MG63 (cell line): ENCODE results near the gene CTNND2. TPM values are rescaled to one million over a fixed set of nuclear protein-coding genes. Genes with fewer than 3 reads are reported as not detected.
"Not testable (repeated sequence)": the region's sequence is repeated elsewhere in the genome, so short reads cannot be mapped to it uniquely, and the experiment has no call there.

Experiments
- DNase-seq: peaks from one replicate; pipeline ENCODE4 v3.0.0-alpha.2; 2020
- H3K27me3 ChIP-seq: fragments of 250-450 bp; sonication (Bioruptor Pico); 2 replicates; pipeline ENCODE4 v1.5.1; 2020; ENCODE audit warnings: mild to moderate bottlenecking, moderate library complexity
- H3K36me3 ChIP-seq: fragments of 250-450 bp; sonication (Bioruptor Pico); 2 replicates; pipeline ENCODE4 v1.5.1; 2020; ENCODE audit warnings: mild to moderate bottlenecking, moderate library complexity
- H3K4me3 ChIP-seq: fragments of 250-450 bp; sonication (Bioruptor Pico); 2 replicates; pipeline ENCODE4 v1.5.1; 2020; ENCODE audit warnings: mild to moderate bottlenecking, moderate library complexity
- H3K9me3 ChIP-seq: fragments of 250-450 bp; sonication (Bioruptor Pico); 2 replicates; pipeline ENCODE4 v1.5.1; 2020; ENCODE audit warnings: mild to moderate bottlenecking, moderate library complexity
- total RNA-seq: library from RNA; depleted of rRNA; stranded (reverse); fragments of >200 nt; shearing (Covaris generic); gene quantifications from 2 replicates; pipeline ENCODE4 v1.2.3, GENCODE V29; 2014; ENCODE audit warnings: low replicate concordance

CTNND2 gene
- total RNA-seq, 1 experiment from 2014 or later = 0.13 TPM

GRCh38 chr5:11892832-11893231 lies 11.4 kb downstream of the CTNND2 start:
- H3K36me3 ChIP-seq = no peaks in the 10 kb centered on the region
- no peak overlapping the region for H3K4me3 ChIP-seq
- no peaks in the 10 kb centered on the region for H3K9me3 ChIP-seq
- DNase-seq = no peak
- H3K27me3 ChIP-seq = no peaks in the 10 kb centered on the region; the same call in 1 of the 2 replicates

GRCh38 chr5:11890777-11891176 lies 13.5 kb downstream of the CTNND2 start:
- no peak overlapping the region for H3K4me3 ChIP-seq
- no peaks in the 10 kb centered on the region for H3K9me3 ChIP-seq
- H3K36me3 ChIP-seq = no peaks in the 10 kb centered on the region
- DNase-seq = no peak
- H3K27me3 ChIP-seq = no peaks in the 10 kb centered on the region; the same call in 1 of the 2 replicates

DNA sequence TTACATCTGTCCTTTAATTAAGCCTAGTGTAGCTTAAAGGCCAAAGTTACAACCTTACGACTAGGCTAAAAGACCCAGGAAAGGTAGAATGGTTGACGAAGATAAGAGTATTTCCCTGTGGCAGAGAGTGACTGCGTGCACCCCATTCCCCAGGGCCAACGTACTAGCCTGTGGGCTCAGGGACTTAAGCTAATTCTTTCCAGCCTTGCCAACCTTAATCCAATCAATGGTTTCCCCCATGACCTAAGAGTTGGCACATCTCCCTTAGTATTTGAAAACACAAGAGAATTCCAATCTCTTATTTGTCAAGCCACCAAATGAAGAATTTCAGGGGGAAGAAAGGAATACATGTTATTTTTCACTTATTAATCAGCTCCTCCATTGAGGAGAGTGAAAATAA lies 16.0 kb downstream of the CTNND2 start:
- DNase-seq = no peak
- Histone ChIP-seq H3K4me3 (no peak overlapping the region), H3K27me3 (no peaks in the 10 kb centered on the region; the same call in 1 of the 2 replicates), H3K9me3 (no peaks in the 10 kb centered on the region), H3K36me3 (no peaks in the 10 kb centered on the region)

DNA sequence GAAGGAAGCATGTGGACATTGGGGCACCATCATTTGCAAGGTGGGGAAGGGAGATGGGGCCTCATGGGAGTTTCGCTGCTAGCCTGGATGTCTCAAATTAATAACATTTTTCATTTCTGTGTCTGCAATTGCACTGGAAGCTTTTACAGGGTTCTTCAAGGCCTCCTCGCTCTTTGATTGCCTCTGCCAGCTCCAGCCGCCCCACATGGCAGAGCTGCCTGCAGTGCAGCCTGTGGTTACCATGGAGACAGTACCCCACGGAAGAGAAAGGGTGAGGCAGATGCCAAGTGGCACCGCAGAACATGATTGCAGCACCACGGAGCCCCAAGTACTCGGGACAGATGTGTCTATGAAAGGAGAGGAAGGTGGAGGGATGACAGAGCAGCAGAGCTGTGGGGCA lies 25.4 kb downstream of the CTNND2 start:
- Histone ChIP-seq H3K4me3 (no peak overlapping the region), H3K36me3 (no peaks in the 10 kb centered on the region), H3K9me3 (no peaks in the 10 kb centered on the region), H3K27me3 (no peaks in the 10 kb centered on the region; the same call in none of the 2 replicates)
- DNase-seq = no peak

DNA sequence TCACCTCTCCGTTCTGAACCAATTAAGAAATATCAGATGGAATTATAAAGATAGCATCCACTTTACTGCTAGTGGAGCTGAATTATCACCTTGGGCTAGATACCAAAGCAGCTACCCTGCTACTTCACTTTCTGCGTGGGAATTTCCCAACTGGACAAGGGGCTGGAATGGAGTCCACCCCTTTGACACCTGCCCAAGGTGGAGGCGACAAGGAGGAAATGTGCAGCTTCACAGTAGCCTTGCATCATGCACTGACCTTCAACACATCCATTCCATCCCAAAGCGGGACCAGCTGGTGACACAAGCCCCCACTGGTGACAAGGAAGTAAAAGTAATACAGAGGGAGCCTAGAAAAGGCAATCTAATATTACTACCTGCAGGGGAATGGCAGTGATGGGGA lies 30.7 kb downstream of the CTNND2 start:
- H3K36me3 ChIP-seq = no peaks in the 10 kb centered on the region
- no peaks in the 10 kb centered on the region; the same call in 1 of the 2 replicates for H3K27me3 ChIP-seq
- DNase-seq = no peak
- no peak overlapping the region for H3K4me3 ChIP-seq
- no peaks in the 10 kb centered on the region for H3K9me3 ChIP-seq

GRCh38 chr5:11869203-11869602 lies 35.0 kb downstream of the CTNND2 start:
- Histone ChIP-seq H3K4me3 (no peak overlapping the region), H3K9me3 (no peaks in the 10 kb centered on the region), H3K36me3 (no peaks in the 10 kb centered on the region), H3K27me3 (no peaks in the 10 kb centered on the region)
- DNase-seq = no peak

DNA sequence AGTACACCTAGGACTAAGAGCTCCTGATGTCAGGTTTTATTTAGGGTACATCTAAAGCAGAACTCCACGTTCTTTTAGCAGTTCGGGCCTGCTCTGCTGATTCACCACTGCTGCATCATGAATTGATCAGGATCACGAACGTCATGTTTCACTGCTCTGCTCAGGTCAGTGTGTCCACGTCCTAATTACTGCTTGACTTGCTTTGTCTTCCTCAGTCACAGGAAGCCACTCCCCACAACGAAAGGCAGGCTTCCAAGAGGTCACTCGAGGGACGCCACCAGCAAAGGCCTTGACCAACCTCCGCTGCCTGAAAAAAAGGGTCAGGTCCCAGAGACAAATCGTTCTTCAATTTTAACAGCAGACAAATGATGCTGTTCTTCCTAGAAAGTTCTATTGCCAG lies 40.3 kb downstream of the CTNND2 start:
- H3K4me3 ChIP-seq = no peak overlapping the region
- no peak for DNase-seq
- H3K27me3 ChIP-seq = 0 out of 2 replicates have a peak, but pooled peaks cover 2% of the 10 kb centered on the region
- no peaks in the 10 kb centered on the region for H3K9me3 ChIP-seq
- no peaks in the 10 kb centered on the region for H3K36me3 ChIP-seq

DNA sequence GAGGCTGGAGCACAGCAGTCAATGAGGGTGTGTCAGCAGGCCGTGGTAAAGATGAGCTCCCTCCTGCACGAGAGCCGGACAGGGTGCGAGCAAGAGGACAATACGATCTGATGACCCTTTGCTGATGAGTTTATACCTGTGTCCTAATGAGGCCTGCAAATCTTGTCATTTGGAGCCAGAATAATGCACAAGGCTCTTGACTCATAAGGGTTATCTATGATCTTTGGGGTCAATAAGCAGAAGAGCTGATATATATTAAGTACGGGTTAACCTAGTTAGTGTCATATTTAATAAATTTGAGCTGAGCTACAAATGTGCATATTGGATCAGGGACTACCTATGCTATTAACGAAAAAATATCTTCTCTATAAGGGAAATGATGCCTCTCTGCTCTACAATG lies 46.9 kb downstream of the CTNND2 start:
- H3K9me3 ChIP-seq = no peaks in the 10 kb centered on the region
- H3K27me3 ChIP-seq = 0 out of 2 replicates have a peak, but pooled peaks cover 2% of the 10 kb centered on the region
- DNase-seq = no peak
- no peaks in the 10 kb centered on the region for H3K36me3 ChIP-seq
- H3K4me3 ChIP-seq = no peak overlapping the region

- Histone ChIP-seq H3K9me3 (no peaks in the 10 kb centered on the region), H3K36me3 (no peaks in the 10 kb centered on the region), H3K4me3 (no peak overlapping the region), H3K27me3 (no peaks in the 10 kb centered on the region)
- no peak for DNase-seq
These were observed 49.3 kb downstream of the CTNND2 start for GRCh38 chr5:11854936-11855335.

DNA sequence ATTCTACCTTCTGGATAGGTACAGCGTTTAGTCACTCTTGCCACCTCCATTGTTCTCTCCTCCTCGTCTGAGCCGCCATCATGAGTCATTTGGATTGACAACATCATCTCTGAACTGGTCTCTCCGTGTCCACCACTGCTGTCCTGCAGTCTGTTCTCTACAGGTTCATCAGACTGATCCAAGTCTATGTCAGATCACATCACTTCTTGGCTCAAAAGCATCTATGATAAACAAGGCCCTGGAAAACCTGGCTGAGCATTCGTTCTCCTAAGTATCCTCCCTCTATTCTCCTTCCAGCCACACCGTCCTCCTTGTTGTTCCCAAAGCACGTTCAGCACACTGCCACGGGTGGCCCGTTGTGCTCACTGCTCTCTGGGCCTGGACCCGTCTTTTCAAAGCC lies 50.5 kb downstream of the CTNND2 start:
- Histone ChIP-seq H3K4me3 (no peak overlapping the region), H3K27me3 (no peaks in the 10 kb centered on the region), H3K36me3 (no peaks in the 10 kb centered on the region), H3K9me3 (no peaks in the 10 kb centered on the region)
- DNase-seq = no peak

DNA sequence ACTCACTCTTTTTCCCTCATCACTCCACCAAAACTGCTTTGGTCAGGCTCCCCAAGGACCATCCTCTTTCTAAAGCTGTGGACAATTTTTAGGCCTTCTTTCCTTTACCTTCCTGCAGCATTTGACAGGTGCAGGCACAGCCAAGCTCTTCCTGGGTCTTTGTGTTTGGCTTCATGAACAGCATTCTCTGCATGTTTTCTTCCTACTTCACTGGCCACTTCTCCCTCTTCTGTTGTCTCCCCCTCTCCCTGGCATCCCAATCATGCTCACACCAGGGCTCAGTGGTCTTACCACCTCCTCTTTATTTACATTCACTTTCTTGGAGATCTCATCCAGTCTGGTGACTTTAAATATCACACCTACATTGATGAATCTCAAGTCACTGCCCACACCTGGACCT lies 51.1 kb downstream of the CTNND2 start:
- DNase-seq = no peak
- Histone ChIP-seq H3K4me3 (no peak overlapping the region), H3K9me3 (no peaks in the 10 kb centered on the region), H3K36me3 (no peaks in the 10 kb centered on the region), H3K27me3 (no peaks in the 10 kb centered on the region)

DNA sequence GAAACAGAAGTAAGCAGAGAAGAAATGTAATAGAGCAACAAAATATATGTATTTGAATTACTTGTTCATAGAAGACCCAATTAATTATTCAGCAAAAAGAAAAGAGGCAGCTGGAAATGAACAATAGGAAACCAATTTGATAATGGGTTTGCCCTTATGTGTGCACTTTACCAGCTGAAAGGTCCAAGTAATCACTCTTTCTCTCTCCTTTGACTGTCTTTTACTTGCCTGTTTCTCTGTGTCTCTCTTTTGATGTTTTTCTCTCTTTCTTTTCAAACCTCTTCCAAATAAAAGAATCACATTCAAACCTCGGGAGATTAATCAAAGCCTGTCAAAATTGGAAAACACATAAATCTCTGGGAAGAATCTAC lies 51.5 kb downstream of the CTNND2 start:
- no peaks in the 10 kb centered on the region for H3K9me3 ChIP-seq
- H3K4me3 ChIP-seq = no peak overlapping the region
- H3K27me3 ChIP-seq = no peaks in the 10 kb centered on the region
- DNase-seq = no peak
- no peaks in the 10 kb centered on the region for H3K36me3 ChIP-seq

DNA sequence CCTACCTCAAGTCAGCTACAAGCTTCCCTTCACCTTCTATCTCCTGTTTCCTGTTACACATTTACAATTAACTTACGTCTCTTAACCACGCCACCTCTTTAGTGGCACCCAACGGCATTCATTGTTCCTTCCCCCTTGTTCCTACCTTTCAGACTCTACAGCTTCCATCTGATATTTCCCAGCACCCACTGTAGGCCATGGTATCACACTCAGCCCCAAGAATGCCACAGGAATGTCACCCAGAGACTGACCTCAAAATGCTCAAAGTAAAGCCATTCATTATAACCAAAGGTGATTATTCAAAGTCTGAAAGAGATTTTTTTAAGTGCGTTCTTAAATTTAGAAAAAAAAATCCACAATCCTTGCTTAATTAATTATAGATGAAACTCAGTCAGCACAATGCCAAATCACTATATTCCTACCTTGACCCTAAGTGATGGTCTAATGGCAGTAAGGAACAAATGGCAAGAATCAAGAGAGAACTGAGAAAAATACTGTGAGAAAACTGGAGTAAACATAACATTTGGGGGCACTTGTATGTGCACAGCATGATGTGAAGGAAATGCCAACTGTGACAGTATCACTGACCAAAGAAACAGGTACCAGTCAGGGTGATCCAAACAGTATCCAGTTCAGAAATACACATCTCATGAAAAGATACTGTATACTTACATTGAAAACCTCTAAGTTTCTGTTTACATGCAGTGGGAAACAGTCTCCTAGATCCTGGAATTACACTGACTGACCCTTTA lies 52.1 kb downstream of the CTNND2 start:
- Histone ChIP-seq H3K36me3 (no peaks in the 10 kb centered on the region), H3K9me3 (no peaks in the 10 kb centered on the region), H3K27me3 (no peaks in the 10 kb centered on the region), H3K4me3 (no peak overlapping the region)
- DNase-seq = no peak

DNA sequence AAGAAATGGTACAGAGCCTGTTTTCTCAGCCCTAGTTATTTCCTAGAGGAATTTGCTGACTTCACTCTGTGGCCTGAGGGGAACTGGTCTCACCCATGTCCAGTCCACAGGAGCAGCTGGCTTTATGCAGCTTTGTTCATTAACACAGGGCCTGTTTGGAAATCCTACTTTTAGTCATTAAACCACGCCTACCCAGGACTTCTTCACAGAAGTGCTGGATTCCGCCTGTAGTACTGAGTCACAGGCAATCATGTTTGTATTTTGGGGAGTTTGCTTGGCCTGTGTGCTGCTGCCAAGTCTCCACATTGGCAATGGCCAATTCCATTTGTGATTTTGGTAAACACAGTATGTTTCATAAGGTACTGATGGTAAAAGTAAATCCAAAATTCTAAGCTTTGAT lies 52.8 kb downstream of the CTNND2 start:
- peak; percentile 31 for DNase-seq
- Histone ChIP-seq H3K36me3 (no peaks in the 10 kb centered on the region), H3K27me3 (no peaks in the 10 kb centered on the region; the same call in 1 of the 2 replicates), H3K4me3 (no peak overlapping the region), H3K9me3 (no peaks in the 10 kb centered on the region)

DNA sequence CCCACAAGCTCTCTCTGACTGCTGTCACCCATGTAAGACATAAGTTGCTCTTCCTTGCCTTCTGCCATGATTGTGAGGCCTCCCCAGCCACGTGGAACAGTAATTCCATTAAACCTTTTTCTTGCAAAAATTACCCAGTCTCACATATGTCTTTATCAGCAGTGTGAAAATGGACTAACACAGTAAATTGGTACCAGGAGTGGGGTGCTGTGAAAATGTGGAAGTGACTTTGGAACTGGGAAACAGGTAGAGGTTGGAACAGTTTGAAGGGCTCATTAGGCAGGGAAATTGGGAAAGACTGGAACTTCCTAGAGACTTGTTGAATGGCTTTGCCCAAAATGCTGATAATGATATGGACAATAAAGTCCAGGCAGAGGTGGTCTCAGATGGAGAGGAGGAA lies 75.7 kb downstream of the CTNND2 start:
- not testable (repeated sequence) for H3K36me3 ChIP-seq, H3K27me3 ChIP-seq, H3K9me3 ChIP-seq, DNase-seq, H3K4me3 ChIP-seq

DNA sequence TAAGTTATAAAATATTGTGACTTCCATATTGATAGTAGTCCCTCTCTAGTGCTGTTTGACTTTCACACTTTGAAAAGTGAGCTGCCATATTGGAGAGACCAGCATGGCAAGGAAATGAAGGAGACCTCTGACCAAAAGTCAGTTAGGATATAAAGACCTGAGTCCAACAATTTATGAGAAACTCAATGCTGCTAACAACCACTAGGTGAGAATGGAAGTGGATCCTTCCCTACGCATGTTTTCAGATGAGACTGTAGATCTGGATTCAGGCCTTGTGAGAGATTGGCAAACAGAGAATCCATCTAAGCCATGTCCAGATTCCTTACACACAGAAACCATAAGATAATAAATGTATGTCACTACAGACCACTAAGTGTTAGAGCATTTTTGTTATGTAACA lies 81.6 kb downstream of the CTNND2 start:
- no peak overlapping the region for H3K4me3 ChIP-seq
- no peaks in the 10 kb centered on the region for H3K27me3 ChIP-seq
- H3K9me3 ChIP-seq = peaks cover 2% of the 10 kb centered on the region; the same call in 1 of the 2 replicates
- H3K36me3 ChIP-seq = no peaks in the 10 kb centered on the region
- DNase-seq = no peak

DNA sequence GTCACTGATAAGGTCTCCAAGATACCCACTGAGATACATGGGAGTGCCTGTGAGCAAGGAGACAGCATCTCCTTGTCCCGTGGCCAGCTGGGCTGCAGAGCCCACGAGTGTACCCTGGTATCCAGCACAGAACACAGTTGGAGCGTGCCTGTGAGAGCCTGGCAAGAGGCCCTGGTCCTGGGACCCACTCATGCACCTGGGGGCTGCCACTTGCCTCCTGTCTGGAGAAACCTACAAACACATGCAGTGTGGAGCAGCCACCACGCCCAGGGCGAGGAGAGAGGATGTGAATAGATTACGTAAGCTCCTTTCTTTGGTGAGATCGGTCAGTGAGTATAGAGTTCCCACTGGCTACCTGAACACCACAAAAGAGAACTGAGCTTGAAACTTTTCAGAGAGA lies 88.3 kb downstream of the CTNND2 start:
- Histone ChIP-seq H3K36me3 (no peaks in the 10 kb centered on the region), H3K9me3 (no peaks in the 10 kb centered on the region), H3K27me3 (no peaks in the 10 kb centered on the region), H3K4me3 (no peak overlapping the region)
- no peak for DNase-seq

DNA sequence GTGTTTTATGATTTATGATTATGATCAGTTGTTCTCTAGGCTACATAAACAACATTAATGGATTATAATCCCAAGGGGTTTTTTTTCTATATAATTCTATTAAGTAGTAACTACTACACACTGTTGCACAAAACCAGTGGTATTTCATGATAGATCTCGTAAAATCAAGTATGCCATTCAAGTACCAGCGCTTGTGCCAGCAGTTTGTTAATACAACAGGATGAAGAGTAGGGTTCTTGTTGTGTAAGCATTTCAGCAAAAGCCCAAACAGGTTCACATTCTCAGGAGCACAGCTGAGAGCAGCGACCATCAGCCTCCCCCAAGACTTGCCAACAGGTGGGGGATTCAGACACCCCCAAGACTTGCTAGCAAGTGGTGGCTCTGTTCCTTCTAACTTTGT lies 88.8 kb downstream of the CTNND2 start:
- DNase-seq = no peak
- Histone ChIP-seq H3K36me3 (no peaks in the 10 kb centered on the region), H3K4me3 (no peak overlapping the region), H3K27me3 (no peaks in the 10 kb centered on the region), H3K9me3 (no peaks in the 10 kb centered on the region)
